HG03469 (cell line): ENCODE data around the gene KLK2.

ENCODE experiments used
- ATAC-seq: cut with Tn5 transposase; IDR thresholded peaks from one replicate; pipeline ENCODE4 v1.9.1; 2021; ENCODE audit warnings: mild to moderate bottlenecking, moderate library complexity, moderate number of reproducible peaks; ENCODE audit not compliant: unreplicated experiment

Gene KLK2

DNA sequence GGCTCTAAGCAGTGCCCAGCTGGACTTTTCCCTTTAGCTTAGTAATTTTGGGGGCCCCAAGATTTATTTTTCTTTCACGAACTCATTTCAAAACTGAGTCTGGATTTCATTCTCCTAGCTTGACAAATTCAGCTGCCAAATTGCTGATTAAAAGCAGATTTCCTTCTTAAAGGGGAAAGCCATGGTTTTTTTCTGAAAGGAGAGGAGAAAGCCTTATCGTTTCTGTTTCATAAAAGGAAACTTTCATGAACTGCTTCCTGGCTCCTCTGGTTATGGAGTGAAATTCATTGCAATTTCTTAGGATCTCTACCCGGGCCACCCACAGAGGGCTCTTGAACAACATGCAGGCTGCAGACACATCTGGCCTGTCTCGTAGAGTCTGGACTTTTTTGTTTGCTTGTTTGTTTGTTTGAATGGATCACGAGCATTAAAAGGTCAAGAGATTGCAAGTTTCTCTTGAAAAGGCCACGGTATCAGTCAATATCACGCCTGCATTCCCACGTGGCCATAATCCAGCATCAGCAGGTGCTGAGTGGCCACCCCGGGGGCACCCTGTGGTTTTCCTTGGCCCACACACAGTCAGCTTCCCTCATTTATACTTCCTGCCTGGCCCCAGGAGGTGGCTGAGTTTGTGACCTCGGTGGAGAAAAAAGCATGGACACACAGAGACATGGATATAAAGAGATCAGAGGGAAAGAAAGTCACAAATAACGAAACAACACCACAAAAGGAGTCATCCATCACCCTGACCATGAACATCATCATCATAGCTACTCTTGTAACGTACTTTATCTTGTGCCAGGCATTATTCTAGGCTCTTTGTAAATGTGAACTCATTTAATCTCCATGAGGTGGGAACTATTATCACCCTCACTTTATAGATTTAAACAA, 48.4 kb downstream of the KLK2 start:
- ATAC-seq: no peak

- ATAC-seq: no peak
These were observed 49.1 kb downstream of the KLK2 start for GRCh38 chr19:50922317-50922853.

GRCh38 chr19:50924586-50924985, 51.3 kb downstream of the KLK2 start:
- no peak for ATAC-seq

GRCh38 chr19:50925734-50926133, 52.5 kb downstream of the KLK2 start:
- ATAC-seq: no peak

DNA sequence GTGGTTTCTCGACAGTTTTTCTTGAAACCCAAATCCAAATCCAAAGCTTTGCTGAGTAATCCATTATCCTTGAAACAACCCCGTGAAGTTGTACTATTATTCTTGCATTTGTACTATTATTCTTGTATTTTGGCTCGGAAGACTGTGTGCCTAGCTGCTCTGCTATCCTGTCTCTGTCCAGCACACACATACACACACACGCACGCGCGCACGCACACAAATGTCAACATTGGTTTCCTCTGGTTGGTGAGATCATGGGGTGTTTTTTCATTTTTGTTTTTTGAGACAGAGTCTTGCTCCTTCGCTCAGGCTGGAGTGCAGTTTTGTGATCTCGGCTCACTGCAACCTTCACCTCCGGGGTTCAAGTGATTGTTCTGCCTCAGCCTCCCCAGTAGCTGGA, 52.9 kb downstream of the KLK2 start:
- no peak for ATAC-seq

DNA sequence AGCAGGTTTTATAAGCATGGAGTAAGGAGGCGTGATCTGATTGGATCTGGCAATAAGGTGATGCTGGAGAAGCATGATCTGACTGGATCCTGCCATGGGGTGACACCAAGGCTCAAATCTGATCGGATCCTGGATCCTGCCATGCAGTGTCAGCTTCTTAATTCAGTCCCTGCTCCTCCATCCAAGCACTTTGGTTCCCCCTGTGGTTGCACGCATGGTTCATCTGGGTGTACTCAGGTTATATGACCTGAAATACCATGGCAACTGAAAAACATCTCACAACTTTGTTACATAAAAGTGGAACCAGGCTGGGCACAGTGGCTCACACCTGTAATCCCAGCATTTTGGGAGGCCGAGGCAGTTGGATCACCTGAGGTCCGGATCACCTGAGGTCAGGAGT, 55.6 kb downstream of the KLK2 start:
- no peak for ATAC-seq
